Liver (tissue), 3 donors: ENCODE results near the gene PRKAR1B.

ENCODE experiments used
- EGR1 ChIP-seq, 2 donors: IDR thresholded peaks; 2 replicates each; pipeline ENCODE4 v1.6.1; 2016 to 2018; ENCODE audit warnings: antibody characterized with exemption in 2 of 2, low read depth in 2 of 2
- GABPA ChIP-seq, 2 donors: IDR thresholded peaks in 1 of 2; conservative IDR thresholded peaks in 1 of 2; 2 replicates each; pipeline ENCODE4 v1.6.1; 2016; ENCODE audit warnings: antibody characterized with exemption in 2 of 2, mild to moderate bottlenecking in 1 of 2, moderate library complexity in 1 of 2
- HNF4G ChIP-seq: IDR thresholded peaks from 2 replicates; pipeline ENCODE4 v1.6.1; 2016; ENCODE audit warnings: antibody characterized with exemption
- NR2F2 ChIP-seq: IDR thresholded peaks from 2 replicates; pipeline ENCODE4 v1.6.1; 2016; ENCODE audit warnings: antibody characterized with exemption
- RXRA ChIP-seq, 2 donors: IDR thresholded peaks; 2 replicates each; pipeline ENCODE4 v1.6.1; 2017 to 2018; ENCODE audit warnings: antibody characterized with exemption in 2 of 2, mild to moderate bottlenecking in 1 of 2
- SP1 ChIP-seq: IDR thresholded peaks from 2 replicates; pipeline ENCODE4 v1.6.1; 2018; ENCODE audit warnings: antibody characterized with exemption, mild to moderate bottlenecking
- TAF1 ChIP-seq: conservative IDR thresholded peaks from 2 replicates; pipeline ENCODE4 v1.6.1; 2016; ENCODE audit warnings: antibody characterized with exemption, mild to moderate bottlenecking
- YY1 ChIP-seq: IDR thresholded peaks from 2 replicates; pipeline ENCODE4 v1.6.1; 2016; ENCODE audit warnings: antibody characterized with exemption, mild to moderate bottlenecking
- TF ChIP-seq, protein P1 (sequence below): fragments of 150-350 bp; IDR thresholded peaks from 2 replicates; pipeline ENCODE4 v1.5.1; 2017; ENCODE audit warnings: improper control_type of control experiment, low read depth, low read length; ENCODE audit not compliant: missing input control
- TF ChIP-seq, protein P2 (sequence below): IDR thresholded peaks from 2 replicates; pipeline ENCODE4 v1.6.1; 2016; ENCODE audit warnings: antibody characterized with exemption
- TF ChIP-seq, protein P3 (sequence below): IDR thresholded peaks from 2 replicates; pipeline ENCODE4 v1.6.1; 2016; ENCODE audit warnings: antibody characterized with exemption
- TF ChIP-seq, protein P4 (sequence below): IDR thresholded peaks from 2 replicates; pipeline ENCODE4 v1.6.1; 2016; ENCODE audit warnings: antibody characterized with exemption, mild to moderate bottlenecking
- donor health status: healthy.
- donor health status: healthy.

DNA sequence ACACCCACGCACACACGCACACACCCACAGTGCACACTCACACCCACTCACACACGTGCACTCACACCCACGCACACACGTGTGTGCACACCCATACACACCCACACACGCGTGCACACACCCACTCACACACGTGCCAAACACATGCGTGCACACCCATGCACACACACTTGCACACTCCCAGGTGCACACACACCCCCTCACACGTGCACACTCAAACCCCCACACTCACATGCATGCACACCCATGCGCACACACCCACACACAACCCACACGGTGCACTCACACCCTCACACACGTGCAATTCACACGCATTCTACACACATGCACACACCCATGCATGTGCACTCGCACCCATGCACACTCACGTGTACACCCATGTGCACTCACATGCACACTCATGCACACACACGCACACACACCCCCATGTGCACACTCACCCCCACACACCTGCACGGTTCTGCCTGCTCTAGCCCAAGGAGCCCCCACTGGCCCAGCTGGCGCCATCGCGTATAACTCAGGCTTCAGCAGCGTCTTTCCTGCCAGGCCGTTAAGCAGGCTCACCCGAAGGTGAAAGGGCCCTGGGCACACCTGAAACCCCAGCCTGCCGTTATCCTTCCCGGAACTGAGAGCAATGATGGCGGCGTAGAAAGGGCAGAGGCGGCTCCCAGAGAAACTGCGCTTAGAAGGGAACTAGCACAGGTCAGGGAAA, 143.5 kb downstream of the PRKAR1B start:
- TF ChIP-seq, protein P1, sequence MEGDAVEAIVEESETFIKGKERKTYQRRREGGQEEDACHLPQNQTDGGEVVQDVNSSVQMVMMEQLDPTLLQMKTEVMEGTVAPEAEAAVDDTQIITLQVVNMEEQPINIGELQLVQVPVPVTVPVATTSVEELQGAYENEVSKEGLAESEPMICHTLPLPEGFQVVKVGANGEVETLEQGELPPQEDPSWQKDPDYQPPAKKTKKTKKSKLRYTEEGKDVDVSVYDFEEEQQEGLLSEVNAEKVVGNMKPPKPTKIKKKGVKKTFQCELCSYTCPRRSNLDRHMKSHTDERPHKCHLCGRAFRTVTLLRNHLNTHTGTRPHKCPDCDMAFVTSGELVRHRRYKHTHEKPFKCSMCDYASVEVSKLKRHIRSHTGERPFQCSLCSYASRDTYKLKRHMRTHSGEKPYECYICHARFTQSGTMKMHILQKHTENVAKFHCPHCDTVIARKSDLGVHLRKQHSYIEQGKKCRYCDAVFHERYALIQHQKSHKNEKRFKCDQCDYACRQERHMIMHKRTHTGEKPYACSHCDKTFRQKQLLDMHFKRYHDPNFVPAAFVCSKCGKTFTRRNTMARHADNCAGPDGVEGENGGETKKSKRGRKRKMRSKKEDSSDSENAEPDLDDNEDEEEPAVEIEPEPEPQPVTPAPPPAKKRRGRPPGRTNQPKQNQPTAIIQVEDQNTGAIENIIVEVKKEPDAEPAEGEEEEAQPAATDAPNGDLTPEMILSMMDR = no peak
- TF ChIP-seq GABPA (IDR thresholded peaks at IDR 0.05 in 1 of 2, conservative IDR thresholded peaks at IDR 0.05 in 1 of 2) (no peak), TAF1 (no peak), YY1 (no peak), EGR1 (IDR thresholded peaks at IDR 0.05; ENCODE audit: low read depth in 2 of 2) (no peak), SP1 (no peak), RXRA (IDR thresholded peaks at IDR 0.05) (no peak), NR2F2 (no peak), HNF4G (no peak)
- TF ChIP-seq, protein P2, sequence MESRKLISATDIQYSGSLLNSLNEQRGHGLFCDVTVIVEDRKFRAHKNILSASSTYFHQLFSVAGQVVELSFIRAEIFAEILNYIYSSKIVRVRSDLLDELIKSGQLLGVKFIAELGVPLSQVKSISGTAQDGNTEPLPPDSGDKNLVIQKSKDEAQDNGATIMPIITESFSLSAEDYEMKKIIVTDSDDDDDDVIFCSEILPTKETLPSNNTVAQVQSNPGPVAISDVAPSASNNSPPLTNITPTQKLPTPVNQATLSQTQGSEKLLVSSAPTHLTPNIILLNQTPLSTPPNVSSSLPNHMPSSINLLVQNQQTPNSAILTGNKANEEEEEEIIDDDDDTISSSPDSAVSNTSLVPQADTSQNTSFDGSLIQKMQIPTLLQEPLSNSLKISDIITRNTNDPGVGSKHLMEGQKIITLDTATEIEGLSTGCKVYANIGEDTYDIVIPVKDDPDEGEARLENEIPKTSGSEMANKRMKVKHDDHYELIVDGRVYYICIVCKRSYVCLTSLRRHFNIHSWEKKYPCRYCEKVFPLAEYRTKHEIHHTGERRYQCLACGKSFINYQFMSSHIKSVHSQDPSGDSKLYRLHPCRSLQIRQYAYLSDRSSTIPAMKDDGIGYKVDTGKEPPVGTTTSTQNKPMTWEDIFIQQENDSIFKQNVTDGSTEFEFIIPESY = no peak
- TF ChIP-seq, protein P3, sequence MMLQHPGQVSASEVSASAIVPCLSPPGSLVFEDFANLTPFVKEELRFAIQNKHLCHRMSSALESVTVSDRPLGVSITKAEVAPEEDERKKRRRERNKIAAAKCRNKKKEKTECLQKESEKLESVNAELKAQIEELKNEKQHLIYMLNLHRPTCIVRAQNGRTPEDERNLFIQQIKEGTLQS = no peak
- TF ChIP-seq, protein P4, sequence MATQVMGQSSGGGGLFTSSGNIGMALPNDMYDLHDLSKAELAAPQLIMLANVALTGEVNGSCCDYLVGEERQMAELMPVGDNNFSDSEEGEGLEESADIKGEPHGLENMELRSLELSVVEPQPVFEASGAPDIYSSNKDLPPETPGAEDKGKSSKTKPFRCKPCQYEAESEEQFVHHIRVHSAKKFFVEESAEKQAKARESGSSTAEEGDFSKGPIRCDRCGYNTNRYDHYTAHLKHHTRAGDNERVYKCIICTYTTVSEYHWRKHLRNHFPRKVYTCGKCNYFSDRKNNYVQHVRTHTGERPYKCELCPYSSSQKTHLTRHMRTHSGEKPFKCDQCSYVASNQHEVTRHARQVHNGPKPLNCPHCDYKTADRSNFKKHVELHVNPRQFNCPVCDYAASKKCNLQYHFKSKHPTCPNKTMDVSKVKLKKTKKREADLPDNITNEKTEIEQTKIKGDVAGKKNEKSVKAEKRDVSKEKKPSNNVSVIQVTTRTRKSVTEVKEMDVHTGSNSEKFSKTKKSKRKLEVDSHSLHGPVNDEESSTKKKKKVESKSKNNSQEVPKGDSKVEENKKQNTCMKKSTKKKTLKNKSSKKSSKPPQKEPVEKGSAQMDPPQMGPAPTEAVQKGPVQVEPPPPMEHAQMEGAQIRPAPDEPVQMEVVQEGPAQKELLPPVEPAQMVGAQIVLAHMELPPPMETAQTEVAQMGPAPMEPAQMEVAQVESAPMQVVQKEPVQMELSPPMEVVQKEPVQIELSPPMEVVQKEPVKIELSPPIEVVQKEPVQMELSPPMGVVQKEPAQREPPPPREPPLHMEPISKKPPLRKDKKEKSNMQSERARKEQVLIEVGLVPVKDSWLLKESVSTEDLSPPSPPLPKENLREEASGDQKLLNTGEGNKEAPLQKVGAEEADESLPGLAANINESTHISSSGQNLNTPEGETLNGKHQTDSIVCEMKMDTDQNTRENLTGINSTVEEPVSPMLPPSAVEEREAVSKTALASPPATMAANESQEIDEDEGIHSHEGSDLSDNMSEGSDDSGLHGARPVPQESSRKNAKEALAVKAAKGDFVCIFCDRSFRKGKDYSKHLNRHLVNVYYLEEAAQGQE = no peak
